Posterior vena cava (tissue), 2 donors: ENCODE results near the gene ZNF776. TPM values are rescaled to one million over a fixed set of nuclear protein-coding genes. Genes with fewer than 3 reads are reported as not detected.
"Not testable (repeated sequence)": the region's sequence is repeated elsewhere in the genome, so short reads cannot be mapped to it uniquely, and the experiment has no call there.

Experiments used
- DNase-seq: peaks from one replicate; pipeline ENCODE4 v3.0.0-alpha.2; 2020; ENCODE audit warnings: low spot score
- intact Hi-C, 2 donors: fragments of 100-400 bp; cut with DNase I; formaldehyde crosslinking; loops; one replicate each; pipeline versions ENCODE4 v1.14.1 to v1.14.2; 2022 to 2023
- total RNA-seq, 2 donors: library from RNA; stranded (reverse); fragmentation: NEBNext Ultra II Directional; extraction: Animal tissue kit (Norgen Biotek cat#: 25700); gene quantifications; one replicate each; pipeline ENCODE4 v1.2.1, GENCODE V29; 2021
- donor health status: DM: yes; HTN: yes; CAD: no.
- donor health status: DM: yes; HTN: yes; CAD: no.

ZNF776 gene
- total RNA-seq, 2 donors from 2014 or later: 9.4 to 11.1 TPM

DNA sequence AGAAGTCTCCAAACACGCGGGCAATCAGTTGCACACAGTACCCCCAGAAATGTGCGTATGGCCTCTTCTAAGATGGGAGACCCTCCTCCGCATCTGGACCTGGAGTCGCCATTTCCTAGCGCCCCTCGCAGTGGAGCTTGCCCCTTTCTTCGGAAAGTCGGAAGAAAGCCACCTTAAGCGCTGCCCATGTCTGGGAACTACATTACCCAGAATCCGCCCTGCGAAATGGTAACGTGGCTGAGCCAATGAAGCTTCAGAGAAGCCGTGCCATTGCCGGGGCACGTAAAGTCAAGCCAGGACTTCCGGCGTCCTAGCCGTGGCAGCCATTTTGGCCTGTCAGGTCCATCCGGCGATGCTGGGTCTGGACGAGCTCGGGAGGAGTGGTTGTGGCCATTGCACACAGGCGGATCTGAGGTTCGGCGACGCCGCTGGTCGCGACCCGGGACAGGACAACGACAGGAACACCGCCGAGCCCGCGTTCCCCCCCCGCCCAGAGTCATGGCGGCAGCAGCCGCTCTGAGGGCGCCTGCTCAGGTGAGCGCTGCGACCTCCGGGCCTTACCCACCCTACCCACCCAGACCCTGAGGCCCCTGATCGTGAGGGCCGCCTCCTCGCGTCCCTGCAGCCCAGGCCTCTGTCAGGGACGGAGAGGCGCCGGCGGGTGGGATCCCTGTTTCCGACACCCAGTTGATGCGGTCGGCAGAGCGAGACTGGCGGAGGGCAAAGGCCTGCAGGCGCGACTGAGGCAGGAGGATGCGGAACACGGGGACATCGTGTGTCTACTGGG lies 22.9 kb downstream of the ZNF776 start, which contains the start of gene ZNF586:
Gene ZNF586, plus strand, starts transcription at position 332 of the 787 bp plus-strand sequence. Its CDS starts 167 bp downstream, at position 499.
- intact Hi-C loops: loop anchor here in 1 of 2 donors (10.0 kb wide), 1 partner anchor 225 kb away; no protein-coding TSS in a partner anchor

DNA sequence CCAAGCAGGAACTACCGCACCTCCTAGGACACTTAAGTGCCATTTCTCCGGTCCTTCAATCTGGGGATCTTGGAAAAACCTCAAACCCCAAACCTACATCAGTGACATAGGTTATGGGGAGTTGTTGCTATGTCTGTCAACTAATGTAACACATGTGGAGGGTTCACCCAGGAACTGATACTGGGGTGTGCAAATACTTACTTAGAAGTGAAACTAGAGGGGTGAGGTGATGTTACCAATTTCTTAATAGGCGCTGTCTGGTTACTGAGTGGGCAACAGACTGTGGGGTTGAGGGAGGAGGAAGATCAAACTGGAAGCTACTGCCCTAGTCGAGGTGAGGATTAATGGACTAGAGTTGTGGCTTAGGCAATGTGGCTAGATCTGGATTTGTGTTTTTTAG lies 24.8 kb downstream of the ZNF776 start:
- intact Hi-C loops: loop anchor here in 1 of 2 donors (10.0 kb wide), 1 partner anchor 223 kb away; no protein-coding TSS in a partner anchor

More for the DNA sequence above, 22.9 kb downstream of the ZNF776 start, which contains the start of gene ZNF586:
- DNase-seq: peak; percentile 96

GRCh38 chr19:57773488-57773887 lies 26.9 kb downstream of the ZNF776 start:
- DNase-seq: no peak
- intact Hi-C loops: loop anchor here in 1 of 2 donors (10.0 kb wide), 1 partner anchor 221 kb away; no protein-coding TSS in a partner anchor

More for the DNA sequence above, 24.8 kb downstream of the ZNF776 start:
- no peak for DNase-seq

DNA sequence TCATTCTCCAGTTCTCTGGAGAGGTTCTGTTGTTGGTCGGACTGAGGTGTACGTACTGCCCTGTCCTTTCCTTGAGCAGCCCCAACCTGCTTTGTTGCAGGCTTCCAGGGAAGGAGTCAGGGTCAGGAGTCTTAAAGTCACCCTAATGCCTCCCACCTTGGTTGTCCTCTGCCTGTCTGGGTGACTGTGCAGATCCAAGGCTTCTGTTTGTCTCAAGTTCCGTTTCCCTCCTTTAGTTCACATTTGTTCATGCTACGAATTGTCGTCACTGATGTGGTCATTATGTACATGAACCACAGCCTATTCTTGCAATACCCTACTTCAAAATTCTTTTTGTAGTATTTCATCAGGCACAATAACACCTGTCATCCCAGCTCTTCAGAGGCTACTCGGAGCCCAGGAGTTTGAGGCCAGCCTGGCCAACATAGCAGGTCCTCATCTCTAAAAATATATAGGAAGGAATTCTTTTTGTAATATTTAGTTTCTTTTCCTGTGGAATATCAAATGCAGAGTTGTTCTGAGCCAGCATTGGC lies 30.2 kb downstream of the ZNF776 start:
- intact Hi-C loops: loop anchor here in 1 of 2 donors (10.0 kb wide), 1 partner anchor 218 kb away; no protein-coding TSS in a partner anchor
- no peak for DNase-seq

DNA sequence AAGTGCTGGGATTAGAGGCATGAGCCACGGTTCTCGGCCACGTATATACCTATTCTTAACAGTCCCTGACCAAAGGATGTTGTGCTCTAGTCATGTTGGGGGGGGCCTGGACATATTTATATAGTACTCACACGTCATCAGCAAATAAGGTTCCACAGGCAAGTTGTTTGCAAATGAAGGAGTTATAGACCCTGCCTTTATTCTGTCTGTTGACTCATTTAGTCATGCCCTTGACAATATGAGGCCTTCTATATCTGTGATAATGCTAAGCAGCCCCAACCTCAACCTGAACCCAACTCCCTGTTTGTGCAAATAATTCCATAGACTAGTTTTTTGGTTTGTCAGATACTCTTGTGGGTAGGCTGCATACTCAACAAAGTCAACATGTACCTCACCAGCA lies 31.7 kb downstream of the ZNF776 start:
- DNase-seq: no peak

DNA sequence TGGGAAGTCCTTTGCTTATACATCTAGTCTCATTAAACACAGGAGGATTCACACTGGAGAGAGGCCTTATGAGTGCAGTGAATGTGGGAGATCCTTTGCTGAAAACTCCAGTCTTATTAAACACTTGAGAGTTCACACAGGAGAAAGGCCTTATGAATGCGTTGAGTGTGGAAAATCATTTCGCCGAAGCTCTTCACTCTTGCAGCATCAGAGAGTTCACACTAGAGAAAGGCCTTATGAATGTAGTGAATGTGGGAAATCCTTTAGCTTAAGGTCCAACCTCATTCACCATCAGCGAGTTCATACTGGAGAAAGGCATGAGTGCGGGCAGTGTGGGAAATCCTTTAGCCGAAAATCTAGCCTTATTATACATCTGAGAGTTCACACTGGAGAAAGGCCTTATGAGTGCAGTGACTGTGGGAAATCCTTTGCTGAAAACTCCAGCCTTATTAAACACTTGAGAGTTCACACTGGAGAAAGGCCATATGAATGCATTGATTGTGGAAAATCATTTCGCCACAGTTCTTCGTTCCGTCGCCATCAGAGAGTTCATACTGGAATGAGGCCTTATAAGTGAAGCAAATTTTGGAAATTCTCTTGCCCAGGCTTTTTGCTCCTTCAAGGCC lies 32.7 kb downstream of the ZNF776 start:
- no peak for DNase-seq
- intact Hi-C loops: loop anchor here in 1 of 2 donors (10.0 kb wide), 1 partner anchor 215 kb away; no protein-coding TSS in a partner anchor

More for the DNA sequence above, 31.7 kb downstream of the ZNF776 start:
- intact Hi-C loops: loop anchor here in 1 of 2 donors (10.0 kb wide), 1 partner anchor 216 kb away; no protein-coding TSS in a partner anchor

- no peak for DNase-seq
Measured at GRCh38 chr19:57786286-57786685, 39.7 kb downstream of the ZNF776 start.

DNA sequence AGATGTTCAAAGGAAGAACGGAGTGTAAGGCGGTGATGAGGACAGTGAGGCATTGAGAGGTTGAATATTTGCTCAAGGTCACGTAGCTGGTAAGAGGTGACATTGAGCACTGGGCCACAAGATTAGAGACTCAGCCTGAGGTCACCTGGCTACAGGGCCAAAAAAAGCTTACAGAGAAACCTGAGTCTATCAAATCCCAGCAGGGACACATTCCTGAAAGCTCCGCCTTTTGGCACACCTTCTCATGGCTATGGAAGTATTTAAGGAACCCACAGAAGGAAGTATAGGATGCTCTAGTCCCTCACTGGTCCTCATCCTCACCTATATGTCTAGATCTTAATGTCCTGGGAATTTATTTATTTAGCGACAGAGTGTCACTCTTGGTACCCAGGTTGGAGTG lies 40.3 kb downstream of the ZNF776 start:
- intact Hi-C loops: no loop called here
- no peak for DNase-seq

More at GRCh38 chr19:57786286-57786685, 39.7 kb downstream of the ZNF776 start:
- intact Hi-C loops: no loop called here

GRCh38 chr19:57788114-57788692 lies 41.6 kb downstream of the ZNF776 start:
- no peak for DNase-seq
- intact Hi-C loops: no loop called here

- intact Hi-C loops: no loop called here
- no peak for DNase-seq
Measured at GRCh38 chr19:57789288-57789687, 42.7 kb downstream of the ZNF776 start.

DNA sequence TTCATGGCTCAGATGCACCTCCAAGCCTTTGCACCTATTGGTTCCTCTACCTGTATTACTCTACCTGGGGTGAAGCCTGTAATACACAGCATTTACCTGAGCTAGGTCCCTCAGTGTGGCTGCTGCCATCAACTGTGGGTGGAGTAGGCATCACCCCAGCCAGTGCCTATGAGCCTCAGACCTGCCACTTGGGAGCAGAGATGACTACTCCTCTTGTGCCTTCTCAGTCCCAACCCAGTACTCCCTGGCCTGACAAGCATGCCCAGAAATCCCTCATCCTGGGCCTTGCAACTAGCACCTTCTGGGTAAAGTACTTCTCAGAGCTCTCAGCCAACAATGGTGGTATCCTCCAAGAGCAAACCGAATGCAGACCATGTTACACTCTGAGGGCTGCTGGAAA lies 50.0 kb downstream of the ZNF776 start:
- DNase-seq, intact Hi-C loops: not testable (repeated sequence)

- DNase-seq: no peak
- intact Hi-C loops: no loop called here
Measured at GRCh38 chr19:57800696-57801095, 54.1 kb downstream of the ZNF776 start.

DNA sequence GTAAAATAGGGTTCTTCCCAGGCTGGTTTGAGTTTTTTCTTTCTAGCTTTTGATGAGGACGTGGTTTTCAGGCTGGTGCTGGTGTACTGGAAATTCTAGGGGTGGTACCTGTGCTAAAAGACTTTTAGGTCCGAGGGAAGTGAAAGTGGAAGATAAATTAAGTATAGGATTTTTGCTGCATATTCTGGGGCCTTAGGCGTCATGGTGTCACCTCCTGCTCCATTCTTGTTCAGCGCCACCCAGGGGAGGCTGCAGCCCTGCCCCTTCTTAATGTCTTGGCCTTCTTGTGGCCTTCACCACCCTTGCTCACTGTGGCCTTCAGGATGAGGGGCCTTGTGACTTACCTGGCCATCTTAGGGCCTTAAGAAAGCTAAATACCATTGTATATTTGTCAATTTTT lies 55.7 kb downstream of the ZNF776 start:
- DNase-seq: no peak
- intact Hi-C loops: no loop called here

GRCh38 chr19:57803265-57803593 lies 56.6 kb downstream of the ZNF776 start:
- intact Hi-C loops: no loop called here
- DNase-seq: no peak

- intact Hi-C loops: no loop called here
- DNase-seq: no peak
Measured at GRCh38 chr19:57803594-57804325, 57.1 kb downstream of the ZNF776 start.

- intact Hi-C loops: no loop called here
- DNase-seq: no peak
Measured at GRCh38 chr19:57807541-57807940, 60.9 kb downstream of the ZNF776 start.
